Kidney capillary endothelial cell (primary cell): ENCODE measurements around the gene MFSD11.
"Not testable (repeated sequence)": the region's sequence is repeated elsewhere in the genome, so short reads cannot be mapped to it uniquely, and the experiment has no call there.

Source experiments
- DNase-seq: peaks from one replicate; pipeline ENCODE4 v3.0.0-alpha.2; 2018; ENCODE audit warnings: low spot score

The MFSD11 gene

GRCh38 chr17:76709077-76709950, 28.6 kb upstream of the MFSD11 start:
- DNase-seq: peak; percentile 73

GRCh38 chr17:76709951-76710862, 27.7 kb upstream of the MFSD11 start:
- DNase-seq: not testable (repeated sequence)

- DNase-seq: no peak
Measured at GRCh38 chr17:76710863-76711611, 26.9 kb upstream of the MFSD11 start, which contains the start of gene MXRA7. Gene MXRA7, minus strand, starts transcription at chr17:76710965. Its CDS starts 19 bp downstream, at chr17:76710946.

GRCh38 chr17:76712321-76712720, 25.6 kb upstream of the MFSD11 start:
- DNase-seq: not testable (repeated sequence)

GRCh38 chr17:76713765-76714164, 24.2 kb upstream of the MFSD11 start:
- no peak for DNase-seq

- DNase-seq: no peak
Measured at GRCh38 chr17:76714336-76714735, 23.6 kb upstream of the MFSD11 start.

GRCh38 chr17:76714822-76715495, 23.0 kb upstream of the MFSD11 start:
- no peak for DNase-seq

GRCh38 chr17:76715496-76715830, 22.5 kb upstream of the MFSD11 start:
- no peak for DNase-seq

GRCh38 chr17:76716146-76716838, 21.6 kb upstream of the MFSD11 start:
- no peak for DNase-seq

GRCh38 chr17:76716839-76717215, 21.1 kb upstream of the MFSD11 start:
- DNase-seq: no peak

- no peak for DNase-seq
Measured at GRCh38 chr17:76718516-76718915, 19.4 kb upstream of the MFSD11 start.

- no peak for DNase-seq
Measured at GRCh38 chr17:76720211-76720610, 17.7 kb upstream of the MFSD11 start.

GRCh38 chr17:76720941-76721340, 17.0 kb upstream of the MFSD11 start:
- no peak for DNase-seq

GRCh38 chr17:76721463-76721862, 16.5 kb upstream of the MFSD11 start:
- no peak for DNase-seq

- DNase-seq: no peak
Measured at GRCh38 chr17:76722279-76722678, 15.6 kb upstream of the MFSD11 start.

GRCh38 chr17:76722977-76723376, 14.9 kb upstream of the MFSD11 start:
- not testable (repeated sequence) for DNase-seq

- DNase-seq: no peak
Measured at GRCh38 chr17:76723812-76724211, 14.1 kb upstream of the MFSD11 start.

- DNase-seq: no peak
Measured at GRCh38 chr17:76725580-76726230, 12.2 kb upstream of the MFSD11 start.

- peak; percentile 92 for DNase-seq
Measured at GRCh38 chr17:76726231-76726775, 11.6 kb upstream of the MFSD11 start, which contains the start of gene JMJD6. Gene JMJD6, minus strand, starts transcription at chr17:76726606. Its CDS starts 131 bp downstream, at chr17:76726475.
